GM13977 (cell line): ENCODE results near the gene GPT2.

Experiments used
- DNase-seq: peaks from one replicate; pipeline ENCODE4 v3.0.0; 2012; ENCODE audit warnings: low spot score
- CTCF ChIP-seq: IDR thresholded peaks from 2 replicates; pipeline ENCODE4 v1.5.1; 2012; ENCODE audit warnings: mild to moderate bottlenecking, control low read depth; ENCODE audit not compliant: insufficient read depth; ENCODE audit errors: extremely low read depth, missing control alignments
- in situ Hi-C: fragments of 300-500 bp; cut with MboI; formaldehyde crosslinking; loops from one replicate; pipeline ENCODE4 v1.12.0; 2022; ENCODE audit warnings: low sequenced_read_pairs, low pct_unique_long_range_greater_than_20kb, mixed read lengths, inconsistent platforms; ENCODE audit not compliant: unreplicated experiment

The GPT2 gene

GRCh38 chr16:46904471-46904870 lies 20.3 kb downstream of the GPT2 start:
- no peak for TF ChIP-seq CTCF
- DNase-seq = no peak
- in situ Hi-C loops = no loop called here

GRCh38 chr16:46906360-46907060 lies 22.3 kb downstream of the GPT2 start:
- TF ChIP-seq CTCF = no peak
- in situ Hi-C loops = no loop called here
- no peak for DNase-seq

GRCh38 chr16:46907061-46907774 lies 23.1 kb downstream of the GPT2 start:
- DNase-seq = no peak
- in situ Hi-C loops = no loop called here
- TF ChIP-seq CTCF = no peak

GRCh38 chr16:46908540-46909372 lies 24.6 kb downstream of the GPT2 start:
- TF ChIP-seq CTCF = peak; percentile 67
- in situ Hi-C loops = no loop called here
- DNase-seq = peak; percentile 62

- in situ Hi-C loops = no loop called here
- TF ChIP-seq CTCF = no peak
- peak; percentile 71 for DNase-seq
Observed at GRCh38 chr16:46911038-46911437, 26.9 kb downstream of the GPT2 start.

GRCh38 chr16:46911650-46912049 lies 27.5 kb downstream of the GPT2 start:
- no peak for TF ChIP-seq CTCF

More at GRCh38 chr16:46911650-46912049, 27.5 kb downstream of the GPT2 start:
- DNase-seq = no peak
- in situ Hi-C loops = no loop called here
